Mesendoderm (in vitro differentiated cells): ENCODE data around the gene HMGCLL1.

ENCODE experiments used
- DNase-seq: peaks from one replicate; pipeline ENCODE4 v3.0.0; 2013
- H2AK5ac ChIP-seq: 2 replicates; pipeline ENCODE4 v1.6.1; 2013; ENCODE audit warnings: low read length, inconsistent platforms
- H2BK120ac ChIP-seq: 2 replicates; pipeline ENCODE4 v1.6.1; 2013; ENCODE audit warnings: low read depth, mild to moderate bottlenecking, low read length, moderate library complexity, mixed read lengths
- H2BK15ac ChIP-seq: replicated peaks from 2 replicates; pipeline ENCODE4 v1.6.1; 2013; ENCODE audit warnings: low read depth, mild to moderate bottlenecking, moderate library complexity
- H2BK5ac ChIP-seq: 2 replicates; pipeline ENCODE4 v1.6.1; 2013; ENCODE audit warnings: low read length, inconsistent platforms
- H3K18ac ChIP-seq: 2 replicates; pipeline ENCODE4 v1.6.1; 2013; ENCODE audit warnings: mild to moderate bottlenecking, low read length, mixed read lengths
- H3K23ac ChIP-seq: one replicate; pipeline ENCODE4 v1.6.1; 2013; ENCODE audit warnings: low read length
- H3K27ac ChIP-seq: 2 replicates; pipeline ENCODE4 v1.5.1; 2013; ENCODE audit warnings: low read depth, mild to moderate bottlenecking, inconsistent platforms, low read length, moderate library complexity
- H3K27me3 ChIP-seq: 2 replicates; pipeline ENCODE4 v1.6.1; 2013; ENCODE audit warnings: low read length, control low read depth, mild to moderate bottlenecking, inconsistent platforms; ENCODE audit not compliant: insufficient read depth, poor library complexity
- H3K36me3 ChIP-seq: 2 replicates; pipeline ENCODE4 v1.6.1; 2013; ENCODE audit warnings: low read length, inconsistent platforms; ENCODE audit not compliant: control insufficient read depth, insufficient read depth
- H3K4ac ChIP-seq: one replicate; pipeline ENCODE4 v1.6.1; 2013; ENCODE audit warnings: low read depth, mild to moderate bottlenecking, low read length, moderate library complexity
- H3K4me1 ChIP-seq: 2 replicates; pipeline ENCODE4 v1.6.1; 2013; ENCODE audit warnings: low read depth, low read length, inconsistent platforms; ENCODE audit not compliant: control insufficient read depth
- H3K4me2 ChIP-seq: 2 replicates; pipeline ENCODE4 v1.6.1; 2013; ENCODE audit warnings: low read length
- H3K4me3 ChIP-seq: 2 replicates; pipeline ENCODE4 v1.5.1; 2013; ENCODE audit warnings: mild to moderate bottlenecking, low read length
- H3K56ac ChIP-seq: one replicate; pipeline ENCODE4 v1.6.1; 2013; ENCODE audit warnings: low read length
- H3K79me1 ChIP-seq: 2 replicates; pipeline ENCODE4 v1.6.1; 2013; ENCODE audit warnings: low read length, inconsistent platforms
- H3K79me2 ChIP-seq: 2 replicates; pipeline ENCODE4 v1.6.1; 2013; ENCODE audit warnings: mild to moderate bottlenecking, low read length; ENCODE audit not compliant: control insufficient read depth, insufficient read depth
- H3K9ac ChIP-seq: 2 replicates; pipeline ENCODE4 v1.6.1; 2013; ENCODE audit warnings: low read length, inconsistent platforms
- H4K5ac ChIP-seq: one replicate; pipeline ENCODE4 v1.6.1; 2013; ENCODE audit warnings: low read length
- H4K8ac ChIP-seq: one replicate; pipeline ENCODE4 v1.6.1; 2013; ENCODE audit warnings: low read depth, mild to moderate bottlenecking, control low read depth, low read length, moderate library complexity
- WGBS: extraction: QIAGEN DNeasy Blood & Tissue Kit; methylation state at CpG from one replicate; pipeline ENCODE4 v1.1.7; 2013; ENCODE audit warnings: low lambda C conversion rate, missing lambda C conversion rate; ENCODE audit not compliant: insufficient coverage; ENCODE audit errors: extremely low coverage; 5-methylcytosine and 5-hydroxymethylcytosine counted together

The HMGCLL1 gene

DNA sequence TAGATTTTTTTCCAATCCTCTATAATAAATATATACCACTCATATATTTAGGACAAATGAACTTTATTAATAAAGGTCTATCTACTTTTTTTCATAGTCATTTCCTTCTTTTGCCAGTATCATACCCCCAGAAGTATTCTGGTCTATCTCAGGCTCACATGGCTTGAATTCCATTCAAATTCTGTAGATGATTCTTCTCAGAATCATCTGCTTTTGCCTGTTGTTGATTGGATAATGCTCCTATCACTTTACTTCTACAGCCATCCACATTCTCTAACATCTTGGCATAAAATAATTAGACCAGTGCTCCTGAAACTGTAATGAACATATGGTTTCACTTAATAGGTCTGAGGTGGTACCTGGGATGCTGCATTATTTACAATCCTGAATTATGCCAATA lies 130.5 kb downstream of the HMGCLL1 start:
- H3K4me2 ChIP-seq, result no peak overlapping the region
- no peak overlapping the region for H2BK5ac ChIP-seq
- no peak overlapping the region for H4K5ac ChIP-seq
- H3K36me3 ChIP-seq, result no peaks in the 10 kb centered on the region
- no peak overlapping the region for H3K27ac ChIP-seq
- H3K4ac ChIP-seq, result no peak overlapping the region
- H2AK5ac ChIP-seq, result no peak overlapping the region
- no peaks in the 10 kb centered on the region for H3K79me2 ChIP-seq
- peak; percentile 14 for DNase-seq
- H3K18ac ChIP-seq, result no peak overlapping the region
- no peaks in the 10 kb centered on the region for H3K27me3 ChIP-seq
- no peak overlapping the region for H3K9ac ChIP-seq
- no peak overlapping the region for H3K56ac ChIP-seq
- H2BK120ac ChIP-seq, result no peak overlapping the region
- H3K79me1 ChIP-seq, result no peaks in the 10 kb centered on the region
- H4K8ac ChIP-seq, result no peak overlapping the region
- H2BK15ac ChIP-seq, result no peak overlapping the region
- no peak overlapping the region for H3K23ac ChIP-seq
- H3K4me1 ChIP-seq, result no peaks in the 10 kb centered on the region
- H3K4me3 ChIP-seq, result no peak overlapping the region

DNA sequence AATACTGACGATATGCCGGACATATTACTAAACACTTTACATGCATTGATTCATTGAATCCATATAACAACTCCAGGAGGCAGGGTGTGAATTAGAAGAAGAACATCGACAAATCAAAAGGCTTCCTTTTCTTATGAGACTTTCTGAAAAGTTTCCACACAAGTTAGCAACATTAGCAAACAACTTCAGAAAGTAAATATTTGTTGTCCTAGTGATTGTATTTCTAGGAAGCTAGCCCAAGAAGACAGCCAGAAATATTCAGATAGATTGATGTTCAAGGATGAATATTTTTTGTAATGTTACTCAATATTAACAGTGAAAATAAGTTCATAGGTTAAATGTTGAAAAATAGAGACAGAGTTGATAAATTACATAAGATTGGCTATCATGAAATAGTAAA lies 131.1 kb downstream of the HMGCLL1 start:
- Histone ChIP-seq H3K4me3 (no peak overlapping the region), H3K9ac (no peak overlapping the region), H3K4me2 (no peak overlapping the region), H3K36me3 (no peaks in the 10 kb centered on the region), H2BK15ac (no peak overlapping the region), H2AK5ac (no peak overlapping the region), H3K18ac (no peak overlapping the region), H3K79me1 (no peaks in the 10 kb centered on the region), H3K27ac (no peak overlapping the region), H4K5ac (no peak overlapping the region), H3K56ac (no peak overlapping the region), H3K4me1 (no peaks in the 10 kb centered on the region), H3K4ac (no peak overlapping the region), H3K27me3 (no peaks in the 10 kb centered on the region), H4K8ac (no peak overlapping the region), H3K79me2 (no peaks in the 10 kb centered on the region), H2BK120ac (no peak overlapping the region), H3K23ac (no peak overlapping the region), H2BK5ac (no peak overlapping the region)
- DNase-seq, result no peak
- no CpG with 5 or more reads among the region's 3 CpGs for WGBS

DNA sequence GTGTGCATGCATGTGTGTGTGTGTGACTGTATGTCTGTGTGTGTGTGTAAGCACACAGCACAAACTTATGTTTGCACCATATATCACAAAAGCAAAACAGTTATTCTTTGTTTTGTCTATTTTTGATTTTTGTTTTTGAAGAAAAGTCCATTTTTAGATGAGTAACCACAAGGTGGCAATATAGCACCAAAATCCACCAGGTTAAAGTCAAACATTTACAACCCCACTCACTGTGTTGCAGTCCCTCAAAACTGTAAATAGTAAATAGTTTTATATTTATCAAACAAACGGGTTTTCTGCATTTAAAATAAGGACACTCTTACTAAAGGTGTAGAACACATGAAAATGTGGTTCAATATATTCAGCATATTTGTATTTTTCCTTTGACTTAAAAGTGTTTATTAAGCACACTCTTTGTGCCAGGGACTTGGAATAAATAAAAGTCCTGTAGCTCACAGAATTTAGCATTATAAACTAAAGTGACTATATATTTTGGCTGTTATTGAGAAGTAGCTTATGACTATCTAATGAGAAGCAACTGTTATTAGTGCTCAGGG lies 133.3 kb downstream of the HMGCLL1 start:
- Histone ChIP-seq H3K4me2 (no peak overlapping the region), H3K36me3 (no peaks in the 10 kb centered on the region), H3K9ac (no peak overlapping the region), H3K27me3 (no peaks in the 10 kb centered on the region), H3K79me2 (no peaks in the 10 kb centered on the region), H3K56ac (no peak overlapping the region), H4K5ac (no peak overlapping the region), H3K18ac (no peak overlapping the region), H3K23ac (no peak overlapping the region), H2BK5ac (no peak overlapping the region), H3K79me1 (no peaks in the 10 kb centered on the region), H2AK5ac (no peak overlapping the region), H3K4me3 (no peak overlapping the region), H3K4ac (no peak overlapping the region), H2BK120ac (no peak overlapping the region), H3K27ac (no peak overlapping the region), H3K4me1 (no peaks in the 10 kb centered on the region), H2BK15ac (no peak overlapping the region), H4K8ac (no peak overlapping the region)
- peak; percentile 34 for DNase-seq
- no CpG with 5 or more reads among the region's 1 CpG for WGBS

DNA sequence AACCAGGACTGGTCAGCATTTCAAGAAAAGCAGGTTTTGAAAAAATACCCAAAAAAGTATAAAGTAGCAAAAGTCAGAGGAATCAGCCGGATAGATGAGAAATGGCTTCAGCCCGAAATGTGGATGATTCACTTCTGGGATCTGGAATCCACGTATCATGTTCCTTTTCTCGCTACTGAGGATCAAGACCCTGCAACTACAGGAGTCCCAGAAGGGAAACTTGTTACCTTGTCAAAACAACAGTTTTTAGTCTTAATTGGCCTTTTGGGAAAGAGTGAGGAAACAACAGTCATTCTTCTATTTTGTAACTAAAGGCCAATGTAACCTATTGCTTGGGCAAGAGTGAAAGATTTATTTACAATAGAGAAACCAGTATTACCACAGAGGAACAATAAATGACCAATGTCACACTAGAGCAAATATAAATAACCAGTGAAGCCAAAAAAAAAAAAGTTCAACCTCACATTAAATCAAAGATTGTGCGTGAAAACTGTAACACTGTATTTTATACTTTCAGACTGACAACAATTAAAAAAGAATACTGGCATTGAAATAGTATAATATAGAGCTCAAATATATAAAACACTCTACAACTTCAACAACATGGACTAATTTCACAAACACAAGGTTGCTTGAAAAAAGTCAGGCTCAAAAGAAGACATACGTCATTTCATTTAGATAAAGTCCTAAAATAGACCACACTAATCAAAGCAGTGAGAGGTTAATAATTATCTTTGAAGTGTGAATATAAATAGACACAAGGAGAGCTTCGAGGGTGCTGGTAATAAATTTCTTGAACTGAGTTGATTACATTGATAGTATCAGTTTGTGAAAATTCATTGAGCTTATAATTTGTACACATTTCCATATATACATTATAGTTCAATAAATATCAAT lies 135.5 kb downstream of the HMGCLL1 start:
- Histone ChIP-seq H3K27me3 (no peaks in the 10 kb centered on the region), H3K4me1 (no peaks in the 10 kb centered on the region), H3K36me3 (no peaks in the 10 kb centered on the region), H3K9ac (no peak overlapping the region), H3K4ac (no peak overlapping the region), H2AK5ac (no peak overlapping the region), H4K8ac (no peak overlapping the region), H3K4me3 (no peak overlapping the region), H3K18ac (no peak overlapping the region), H3K56ac (no peak overlapping the region), H2BK120ac (no peak overlapping the region), H2BK15ac (no peak overlapping the region), H3K79me1 (no peaks in the 10 kb centered on the region), H2BK5ac (no peak overlapping the region), H3K23ac (no peak overlapping the region), H4K5ac (no peak overlapping the region), H3K79me2 (no peaks in the 10 kb centered on the region), H3K27ac (no peak overlapping the region), H3K4me2 (no peak overlapping the region)
- WGBS, result no CpG with 5 or more reads among the region's 7 CpGs
- no peak for DNase-seq

DNA sequence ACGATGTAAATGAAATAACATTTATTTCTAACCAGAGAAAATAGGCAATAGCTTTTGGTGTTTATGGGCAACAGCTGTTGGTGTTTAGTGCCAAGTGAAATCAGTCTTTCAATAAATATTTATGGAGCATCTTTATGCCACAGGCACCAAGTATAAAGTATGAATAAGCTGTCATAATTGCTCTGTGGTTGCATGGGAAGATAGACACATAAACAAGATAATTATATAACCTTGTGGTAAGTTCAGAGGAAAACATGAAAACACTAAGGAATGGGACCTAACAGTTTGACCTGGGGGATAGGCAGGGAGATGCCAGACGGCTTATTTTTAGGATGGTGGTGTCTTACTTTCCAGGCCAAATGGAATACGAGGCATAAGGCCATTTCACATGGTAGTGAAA lies 140.8 kb downstream of the HMGCLL1 start:
- Histone ChIP-seq H3K56ac (no peak overlapping the region), H3K79me1 (no peaks in the 10 kb centered on the region), H3K79me2 (no peaks in the 10 kb centered on the region), H2BK15ac (no peak overlapping the region), H3K4me3 (no peak overlapping the region), H3K9ac (no peak overlapping the region), H3K4me2 (no peak overlapping the region), H3K18ac (no peak overlapping the region), H3K27ac (no peak overlapping the region), H3K27me3 (no peaks in the 10 kb centered on the region), H2AK5ac (no peak overlapping the region), H4K8ac (no peak overlapping the region), H3K23ac (no peak overlapping the region), H2BK120ac (no peak overlapping the region), H2BK5ac (no peak overlapping the region), H3K4ac (no peak overlapping the region), H3K36me3 (no peaks in the 10 kb centered on the region), H3K4me1 (no peaks in the 10 kb centered on the region), H4K5ac (no peak overlapping the region)
- no peak for DNase-seq
- no CpG with 5 or more reads among the region's 3 CpGs for WGBS

DNA sequence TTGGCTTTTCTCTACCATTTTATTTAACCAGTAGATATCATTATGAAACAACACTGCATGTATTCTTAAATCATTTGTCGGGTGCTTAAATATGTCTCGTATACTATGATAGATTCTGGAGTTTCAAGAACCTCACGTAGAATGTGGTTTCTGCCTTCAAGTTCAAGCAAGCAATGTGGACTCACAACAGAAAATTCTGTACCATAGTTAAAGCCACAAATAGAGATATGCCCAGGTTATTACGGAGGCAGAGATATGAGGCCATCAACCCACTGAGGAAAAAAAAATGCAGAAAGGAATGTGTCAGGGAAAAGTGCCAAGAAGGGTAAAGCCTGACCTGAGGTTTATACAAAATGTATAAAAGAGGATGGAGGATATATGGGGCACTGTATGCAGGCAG lies 141.9 kb downstream of the HMGCLL1 start:
- Histone ChIP-seq H3K4me1 (no peaks in the 10 kb centered on the region), H3K36me3 (no peaks in the 10 kb centered on the region), H3K27me3 (no peaks in the 10 kb centered on the region), H3K4me2 (no peak overlapping the region), H2BK120ac (no peak overlapping the region), H3K79me1 (no peaks in the 10 kb centered on the region), H3K27ac (no peak overlapping the region), H3K18ac (no peak overlapping the region), H2BK15ac (no peak overlapping the region), H2BK5ac (no peak overlapping the region), H3K79me2 (no peaks in the 10 kb centered on the region), H2AK5ac (no peak overlapping the region), H3K4me3 (no peak overlapping the region), H3K56ac (no peak overlapping the region), H3K23ac (no peak overlapping the region), H3K9ac (no peak overlapping the region), H4K5ac (no peak overlapping the region), H4K8ac (no peak overlapping the region), H3K4ac (no peak overlapping the region)
- WGBS, result no CpG with 5 or more reads among the region's 4 CpGs
- DNase-seq, result no peak
